GM18951 (cell line): ENCODE measurements around the gene HCFC1.
"Not testable (repeated sequence)": the region's sequence is repeated elsewhere in the genome, so short reads cannot be mapped to it uniquely, and the experiment has no call there.

ENCODE experiments used
- POLR2A ChIP-seq: IDR thresholded peaks from 4 replicates; pipeline ENCODE4 v1.6.1; 2011; ENCODE audit warnings: mild to moderate bottlenecking; ENCODE audit not compliant: insufficient read length, insufficient read depth; ENCODE audit errors: extremely low read depth
- in situ Hi-C: fragments of 300-500 bp; cut with MboI; formaldehyde crosslinking; loops from one replicate; pipeline ENCODE4 v1.12.0; 2022; ENCODE audit warnings: low sequenced_read_pairs, mixed read lengths, inconsistent platforms; ENCODE audit not compliant: unreplicated experiment

Gene HCFC1

GRCh38 chrX:154000051-154000450 is 28.4 kb upstream of the HCFC1 start:
- in situ Hi-C loops: loop anchor here (25.0 kb wide), 1 partner anchor 537 kb away; the partner anchor contains the start of genes G6PD and IKBKG
- TF ChIP-seq POLR2A: no peak

GRCh38 chrX:153999359-154000037 is 27.9 kb upstream of the HCFC1 start:
- in situ Hi-C loops: loop anchor here (25.0 kb wide), 1 partner anchor 538 kb away; the partner anchor contains the start of genes G6PD and IKBKG
- TF ChIP-seq POLR2A: no peak

DNA sequence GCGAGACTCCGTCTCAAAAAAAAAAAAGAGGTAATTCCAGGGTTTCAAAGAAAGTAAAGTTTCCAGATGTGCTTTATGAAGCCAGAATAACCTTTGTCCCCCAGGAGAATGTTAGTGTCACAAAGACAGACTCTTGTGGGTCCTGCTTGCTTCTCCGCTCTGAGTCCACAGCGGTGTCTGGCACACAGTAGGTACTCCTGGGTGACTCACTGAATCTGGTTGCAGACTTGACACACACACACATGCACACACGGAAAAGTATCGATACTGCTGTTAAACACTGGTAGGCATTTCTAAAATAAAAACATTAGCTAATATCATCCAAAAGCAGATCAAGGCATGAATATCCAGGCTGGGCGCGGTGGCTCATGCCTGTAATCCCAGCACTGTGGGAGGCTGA is 23.9 kb upstream of the HCFC1 start:
- in situ Hi-C loops: no loop called here
- no peak for TF ChIP-seq POLR2A

DNA sequence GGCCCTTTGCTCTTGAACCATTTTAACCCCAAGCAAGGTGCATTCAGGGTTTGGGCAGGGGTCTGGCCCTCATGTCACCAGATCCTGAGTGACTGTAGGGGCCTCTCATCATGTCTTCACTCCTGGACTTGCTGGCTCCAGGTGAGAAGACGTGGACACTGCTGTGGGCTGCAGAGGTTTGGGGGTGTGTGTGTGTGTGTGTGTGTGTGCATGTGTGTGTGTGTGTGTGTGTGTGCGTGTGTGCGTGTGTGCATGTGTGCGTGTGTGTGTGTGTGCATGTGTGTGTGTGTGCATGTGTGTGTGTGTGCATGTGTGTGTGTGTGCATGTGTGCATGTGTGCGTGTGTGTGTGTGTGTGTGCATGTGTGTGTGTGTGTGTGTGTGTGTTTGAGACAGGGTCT is 22.8 kb upstream of the HCFC1 start:
- in situ Hi-C loops: not testable (repeated sequence)

GRCh38 chrX:153993978-153994377 is 22.4 kb upstream of the HCFC1 start:
- in situ Hi-C loops: no loop called here
- TF ChIP-seq POLR2A: no peak

DNA sequence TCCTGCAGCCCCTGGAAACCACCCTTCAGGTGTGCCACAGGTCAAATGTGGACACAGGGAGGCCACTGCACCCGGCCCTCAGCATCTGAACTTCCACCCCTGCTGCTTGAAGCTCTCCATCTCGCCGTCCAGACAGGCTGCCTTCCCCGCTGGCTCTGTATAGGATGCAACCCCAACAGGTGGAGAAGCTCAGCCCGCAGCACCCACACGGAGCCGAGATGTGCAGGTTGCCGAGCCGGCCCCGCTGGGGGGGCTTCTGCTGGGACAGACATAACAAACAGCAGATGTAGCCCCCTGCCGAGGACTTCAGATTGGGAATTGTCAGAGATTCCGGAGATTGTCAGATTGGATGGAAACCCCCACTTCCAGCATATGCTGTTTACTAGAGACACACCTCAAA is 21.5 kb upstream of the HCFC1 start:
- no peak for TF ChIP-seq POLR2A
- in situ Hi-C loops: no loop called here

DNA sequence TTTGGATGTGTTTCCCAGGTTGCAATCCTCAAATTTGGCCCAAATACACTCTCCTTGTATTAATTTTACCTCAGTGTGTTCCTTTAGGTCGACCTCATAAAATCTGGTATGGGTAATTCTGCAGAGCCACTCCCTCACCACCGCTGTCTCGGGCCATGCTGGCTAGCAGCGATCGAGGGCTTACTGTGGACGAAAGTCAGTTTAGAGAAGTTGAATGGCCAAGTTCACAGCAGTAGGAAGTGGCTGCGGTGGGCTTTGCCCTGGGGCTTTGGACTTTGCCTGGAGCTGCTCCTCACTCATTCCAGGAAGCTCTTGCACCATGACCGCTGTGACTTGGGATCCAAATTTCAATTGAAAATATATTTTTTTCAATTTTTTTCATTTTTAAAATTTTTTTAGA is 20.6 kb upstream of the HCFC1 start:
- in situ Hi-C loops: no loop called here
- no peak for TF ChIP-seq POLR2A

GRCh38 chrX:153991013-153991580 is 19.5 kb upstream of the HCFC1 start:
- TF ChIP-seq POLR2A: no peak
- in situ Hi-C loops: no loop called here

GRCh38 chrX:153989973-153990655 is 18.5 kb upstream of the HCFC1 start:
- no peak for TF ChIP-seq POLR2A
- in situ Hi-C loops: no loop called here

- no peak for TF ChIP-seq POLR2A
- in situ Hi-C loops: no loop called here
These were observed 16.9 kb upstream of the HCFC1 start for GRCh38 chrX:153988493-153988892.

DNA sequence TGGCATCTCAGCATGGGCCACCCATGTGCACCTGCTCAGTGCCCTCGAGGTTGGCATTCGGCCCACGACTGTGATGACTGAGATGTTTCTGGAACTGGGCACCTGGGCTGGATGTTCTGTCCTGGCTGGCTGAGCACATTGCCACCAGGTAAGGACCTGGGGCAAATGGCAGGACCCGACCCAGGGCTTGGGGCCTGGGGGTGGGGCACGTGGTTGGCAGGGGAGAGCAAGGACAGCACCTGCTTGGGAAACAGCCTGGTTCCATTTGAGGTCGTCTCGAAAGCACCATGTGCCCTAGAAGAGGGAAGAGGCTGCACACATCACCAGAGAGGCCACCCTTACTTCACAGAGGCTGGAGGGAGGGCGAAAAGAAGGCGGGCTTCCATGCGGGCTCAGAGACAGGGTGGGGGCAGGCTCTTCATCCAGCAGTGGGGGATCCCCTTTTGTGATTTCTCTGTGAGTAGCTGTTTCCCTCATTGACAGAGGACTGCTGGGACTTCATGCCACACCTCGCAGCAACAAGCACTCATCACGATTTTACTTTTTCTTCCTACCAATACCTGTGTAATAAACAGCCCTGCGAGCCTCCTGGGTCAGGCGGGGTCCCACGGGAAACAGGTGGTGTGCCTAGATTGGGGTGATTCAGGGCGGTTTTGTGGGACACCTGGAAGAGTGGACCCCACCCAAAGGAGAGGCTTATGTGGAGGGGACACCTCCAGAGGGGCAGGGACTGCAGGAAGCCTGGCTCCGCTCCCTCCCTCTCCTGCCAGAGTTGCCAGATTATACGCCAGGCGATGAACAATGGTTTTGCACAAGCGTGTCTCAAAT is 12.9 kb upstream of the HCFC1 start:
- in situ Hi-C loops: no loop called here
- peak; percentile 34 for TF ChIP-seq POLR2A

- TF ChIP-seq POLR2A: no peak
- in situ Hi-C loops: no loop called here
These were observed 11.7 kb upstream of the HCFC1 start for GRCh38 chrX:153983321-153983801.
